ENCODE data around the gene XYLB. TPM values are rescaled to one million over a fixed set of nuclear protein-coding genes. Genes with fewer than 3 reads are reported as not detected.

Gene XYLB
- total RNA-seq, 1 experiment from 2014 or later = 3.3 TPM

GRCh38 chr3:38313263-38313662 lies 33.3 kb upstream of the XYLB start:
- Mint-ChIP-seq H3K36me3 (no peaks in the 10 kb centered on the region), H3K27ac (no peak overlapping the region), H3K4me3 (no peak overlapping the region), H3K27me3 (ENCODE audit: low read depth) (no peaks in the 10 kb centered on the region; the same call in 1 of the 2 replicates), H3K9me3 (no peaks in the 10 kb centered on the region), H3K4me1 (peaks cover 6% of the 10 kb centered on the region; the same call in 1 of the 2 replicates)
- ATAC-seq (no peak), DNase-seq (ENCODE audit: low spot score) (no peak)
- TF ChIP-seq ZNF138 (CRISPR knock-in tag; conservative IDR thresholded peaks at IDR 0.05) (no peak), FOXP1 (CRISPR knock-in tag; IDR thresholded peaks at IDR 0.05; ENCODE audit: borderline replicate concordance) (no peak), JUN (CRISPR knock-in tag; IDR thresholded peaks at IDR 0.05) (no peak), ZNF423 (CRISPR knock-in tag; IDR thresholded peaks at IDR 0.05) (no peak), SMAD4 (CRISPR knock-in tag; IDR thresholded peaks at IDR 0.05) (no peak), KAT7 (CRISPR knock-in tag; IDR thresholded peaks at IDR 0.05; ENCODE audit: borderline replicate concordance) (no peak)
- ChIA-PET POLR2A (no interaction called here), CTCF (no interaction called here)

GRCh38 chr3:38313695-38314094 lies 32.9 kb upstream of the XYLB start:
- peaks cover 6% of the 10 kb centered on the region; the same call in 1 of the 2 replicates for H3K4me1 Mint-ChIP-seq

GRCh38 chr3:38314112-38314763 lies 32.3 kb upstream of the XYLB start:
- POLR2A ChIA-PET = no interaction called here
- H3K36me3 Mint-ChIP-seq = no peaks in the 10 kb centered on the region
- CTCF ChIA-PET = no interaction called here
- peaks cover 6% of the 10 kb centered on the region; the same call in 1 of the 2 replicates for H3K4me1 Mint-ChIP-seq
- H3K4me3 Mint-ChIP-seq = no peak overlapping the region
- H3K27me3 Mint-ChIP-seq (ENCODE audit: low read depth) = no peaks in the 10 kb centered on the region
- H3K9me3 Mint-ChIP-seq = no peaks in the 10 kb centered on the region
- ATAC-seq (peak; percentile 80), DNase-seq (ENCODE audit: low spot score) (no peak)
- no peak overlapping the region for H3K27ac Mint-ChIP-seq
- TF ChIP-seq KAT7 (CRISPR knock-in tag; IDR thresholded peaks at IDR 0.05; ENCODE audit: borderline replicate concordance) = no peak
- TF ChIP-seq SP1 (CRISPR knock-in tag; conservative IDR thresholded peaks at IDR 0.05) = no peak
- TF ChIP-seq E2F1 (CRISPR knock-in tag; IDR thresholded peaks at IDR 0.05) = no peak
- no peak for TF ChIP-seq CREM (CRISPR knock-in tag; IDR thresholded peaks at IDR 0.05)
- no peak for TF ChIP-seq RELA (CRISPR knock-in tag; IDR thresholded peaks at IDR 0.05; ENCODE audit: borderline replicate concordance)
- TF ChIP-seq ATF2 (CRISPR knock-in tag; IDR thresholded peaks at IDR 0.05; ENCODE audit: borderline replicate concordance, low read depth) = no peak
- no peak for TF ChIP-seq ZMAT4 (CRISPR knock-in tag; IDR thresholded peaks at IDR 0.05)
- no peak for TF ChIP-seq IRF1 (CRISPR knock-in tag; IDR thresholded peaks at IDR 0.05)

More at GRCh38 chr3:38313695-38314094, 32.9 kb upstream of the XYLB start:
- POLR2A ChIA-PET = no interaction called here
- Mint-ChIP-seq H3K27me3 (ENCODE audit: low read depth) (no peaks in the 10 kb centered on the region; the same call in 1 of the 2 replicates), H3K4me3 (no peak overlapping the region), H3K9me3 (no peaks in the 10 kb centered on the region), H3K27ac (no peak overlapping the region), H3K36me3 (no peaks in the 10 kb centered on the region)
- CTCF ChIA-PET = no interaction called here
- ATAC-seq (no peak), DNase-seq (ENCODE audit: low spot score) (no peak)
- no peak for TF ChIP-seq MAX (CRISPR knock-in tag; IDR thresholded peaks at IDR 0.05)
- TF ChIP-seq ATF1 (CRISPR knock-in tag; IDR thresholded peaks at IDR 0.05) = no peak
- no peak for TF ChIP-seq SOX15 (CRISPR knock-in tag; IDR thresholded peaks at IDR 0.05)
- TF ChIP-seq E2F4 (CRISPR knock-in tag; IDR thresholded peaks at IDR 0.05; ENCODE audit: borderline replicate concordance, low read depth) = no peak
- no peak for TF ChIP-seq JUN (CRISPR knock-in tag; IDR thresholded peaks at IDR 0.05)
- TF ChIP-seq FOXP1 (CRISPR knock-in tag; IDR thresholded peaks at IDR 0.05; ENCODE audit: borderline replicate concordance) = no peak
- no peak for TF ChIP-seq ZNF416 (CRISPR knock-in tag; IDR thresholded peaks at IDR 0.05)
- TF ChIP-seq AR (CRISPR knock-in tag; IDR thresholded peaks at IDR 0.05) = no peak
- no peak for TF ChIP-seq CREB1 (CRISPR knock-in tag; IDR thresholded peaks at IDR 0.05)
- no peak for TF ChIP-seq ELF4 (CRISPR knock-in tag; IDR thresholded peaks at IDR 0.05; ENCODE audit: low read depth)
- no peak for TF ChIP-seq TEAD1 (CRISPR knock-in tag; IDR thresholded peaks at IDR 0.05)
- TF ChIP-seq ESRRA (CRISPR knock-in tag; IDR thresholded peaks at IDR 0.05; ENCODE audit: borderline replicate concordance) = no peak
- no peak for TF ChIP-seq MYBL2 (CRISPR knock-in tag; IDR thresholded peaks at IDR 0.05)
